Activated T-cell treated with anti-CD3 and anti-CD28 coated beads, Interleukin-2, amount 50 U/mL, for 4 hours (primary cell): ENCODE data around the gene TBXAS1. TPM values are rescaled to one million over a fixed set of nuclear protein-coding genes. Genes with fewer than 3 reads are reported as not detected.

Experiments used
- ATAC-seq, 2 donors: fragments of 200-7000 bp; cut with Tn5 transposase; one replicate each; pipeline ENCODE4 v1.10.0; 2021
- DNase-seq: peaks from one replicate; pipeline ENCODE4 v3.0.0-alpha.2; 2020
- H3K27me3 Mint-ChIP-seq: one replicate; pipeline ENCODE4 v1.8.0; 2021; ENCODE audit warnings: low read depth, mixed read lengths
- H3K36me3 Mint-ChIP-seq: one replicate; pipeline ENCODE4 v1.8.0; 2022; ENCODE audit warnings: mixed read lengths; ENCODE audit not compliant: insufficient read depth
- H3K4me1 Mint-ChIP-seq: one replicate; pipeline ENCODE4 v1.8.0; 2021; ENCODE audit warnings: low read depth, mixed read lengths
- H3K4me3 Mint-ChIP-seq: one replicate; pipeline ENCODE4 v1.8.0; 2021; ENCODE audit warnings: mild to moderate bottlenecking, moderate library complexity, mixed read lengths
- H3K9me3 Mint-ChIP-seq: one replicate; pipeline ENCODE4 v1.8.0; 2021; ENCODE audit warnings: mixed read lengths
- total RNA-seq, 3 donors: library from RNA; stranded (reverse); gene quantifications; one replicate each; pipeline ENCODE4 v1.2.1, GENCODE V29; 2021

TBXAS1 gene
- total RNA-seq, 3 donors from 2014 or later = 1.7 to 4.1 (median 4.0) TPM

DNA sequence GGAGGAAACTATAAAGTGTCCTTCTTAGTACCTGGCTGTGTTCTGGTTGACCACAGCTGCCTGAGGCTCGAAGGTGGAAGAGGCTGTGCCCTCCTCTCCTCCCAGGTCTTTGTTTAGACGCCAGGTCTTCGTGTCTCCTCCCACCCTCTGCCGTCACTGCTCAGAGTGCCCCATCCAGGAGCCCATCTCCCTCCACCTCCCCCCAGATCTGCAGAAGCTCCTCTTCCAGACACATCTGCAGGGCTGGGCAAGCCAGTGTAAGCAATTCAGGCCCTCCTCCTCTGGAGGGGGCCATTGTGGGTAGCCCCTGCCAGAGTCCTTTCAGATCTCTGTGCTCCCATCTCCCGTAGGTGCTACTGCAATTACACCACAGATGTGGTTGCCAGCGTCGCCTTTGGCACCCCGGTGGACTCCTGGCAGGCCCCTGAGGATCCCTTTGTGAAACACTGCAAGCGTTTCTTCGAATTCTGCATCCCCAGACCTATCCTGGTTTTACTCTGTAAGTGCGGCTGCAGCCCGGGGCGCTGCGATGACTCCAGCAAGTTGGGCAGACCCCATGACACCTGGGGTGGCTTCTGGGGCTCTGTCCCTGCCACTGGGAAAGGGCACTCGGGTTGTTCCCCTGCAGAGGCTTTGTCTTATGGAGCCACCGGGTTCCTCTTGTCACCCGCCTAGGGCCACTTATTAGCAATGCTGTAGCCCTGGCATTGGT, 126.2 kb downstream of the TBXAS1 start:
- Mint-ChIP-seq H3K36me3 (no peaks in the 10 kb centered on the region), H3K4me1 (no peaks in the 10 kb centered on the region), H3K9me3 (no peaks in the 10 kb centered on the region), H3K27me3 (peaks cover 4% of the 10 kb centered on the region), H3K4me3 (no peak overlapping the region)
- ATAC-seq = no peak
- no peak for DNase-seq

- ATAC-seq (no peak), DNase-seq (no peak)
- Mint-ChIP-seq H3K36me3 (peaks cover 6% of the 10 kb centered on the region), H3K27me3 (no peaks in the 10 kb centered on the region), H3K4me3 (no peak overlapping the region), H3K9me3 (no peaks in the 10 kb centered on the region), H3K4me1 (no peaks in the 10 kb centered on the region)
These were observed 129.7 kb downstream of the TBXAS1 start for GRCh38 chr7:139958599-139959284.

- Mint-ChIP-seq H3K9me3 (no peaks in the 10 kb centered on the region), H3K4me3 (no peak overlapping the region), H3K4me1 (no peaks in the 10 kb centered on the region), H3K27me3 (no peaks in the 10 kb centered on the region), H3K36me3 (peaks cover 8% of the 10 kb centered on the region)
- ATAC-seq (no peak), DNase-seq (no peak)
These were observed 130.2 kb downstream of the TBXAS1 start for GRCh38 chr7:139959285-139959628.

- no peaks in the 10 kb centered on the region for H3K4me1 Mint-ChIP-seq
- DNase-seq (no peak), ATAC-seq (no peak)
- H3K27me3 Mint-ChIP-seq = no peaks in the 10 kb centered on the region
- H3K4me3 Mint-ChIP-seq = no peak overlapping the region
- H3K9me3 Mint-ChIP-seq = no peaks in the 10 kb centered on the region
- H3K36me3 Mint-ChIP-seq = peaks cover 8% of the 10 kb centered on the region
These were observed 130.7 kb downstream of the TBXAS1 start for GRCh38 chr7:139959718-139960117.

- ATAC-seq = no peak
- Mint-ChIP-seq H3K36me3 (peaks cover 8% of the 10 kb centered on the region), H3K4me3 (no peak overlapping the region), H3K9me3 (no peaks in the 10 kb centered on the region), H3K27me3 (no peaks in the 10 kb centered on the region), H3K4me1 (no peaks in the 10 kb centered on the region)
- DNase-seq = no peak
These were observed 131.1 kb downstream of the TBXAS1 start for GRCh38 chr7:139960157-139960556.

GRCh38 chr7:139965942-139966628, 137.0 kb downstream of the TBXAS1 start:
- H3K36me3 Mint-ChIP-seq = peaks cover 8% of the 10 kb centered on the region
- no peak for ATAC-seq
- H3K4me1 Mint-ChIP-seq = no peaks in the 10 kb centered on the region
- no peaks in the 10 kb centered on the region for H3K9me3 Mint-ChIP-seq
- H3K27me3 Mint-ChIP-seq = no peaks in the 10 kb centered on the region
- no peak for DNase-seq
- no peak overlapping the region for H3K4me3 Mint-ChIP-seq

DNA sequence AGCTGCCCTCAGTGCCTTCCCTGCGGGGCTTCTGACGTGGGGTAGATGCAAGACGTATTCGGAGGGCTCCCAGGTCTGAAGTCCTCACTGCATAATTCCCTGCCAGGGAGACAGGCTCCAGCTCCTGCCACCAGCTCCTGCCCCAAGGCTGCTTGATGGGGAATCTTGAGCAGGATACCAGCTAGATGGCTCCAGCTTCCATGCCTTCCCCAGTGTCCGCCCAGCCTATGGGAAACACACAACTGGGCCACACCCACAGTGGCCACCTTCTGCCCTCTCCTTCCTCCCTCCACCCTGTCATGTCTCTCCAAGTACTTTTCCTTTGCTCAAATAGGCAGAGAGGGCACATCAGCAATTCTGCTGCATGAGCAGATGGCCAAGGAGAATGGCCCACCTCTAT, 137.9 kb downstream of the TBXAS1 start:
- Mint-ChIP-seq H3K4me1 (no peaks in the 10 kb centered on the region), H3K9me3 (no peaks in the 10 kb centered on the region), H3K4me3 (no peak overlapping the region), H3K27me3 (peaks cover 2% of the 10 kb centered on the region), H3K36me3 (peaks cover 7% of the 10 kb centered on the region)
- no peak for ATAC-seq
- DNase-seq = no peak

GRCh38 chr7:139968931-139969330, 139.9 kb downstream of the TBXAS1 start:
- H3K36me3 Mint-ChIP-seq = no peaks in the 10 kb centered on the region
- H3K27me3 Mint-ChIP-seq = peaks cover 2% of the 10 kb centered on the region
- no peaks in the 10 kb centered on the region for H3K9me3 Mint-ChIP-seq
- no peaks in the 10 kb centered on the region for H3K4me1 Mint-ChIP-seq
- ATAC-seq (no peak), DNase-seq (no peak)
- H3K4me3 Mint-ChIP-seq = no peak overlapping the region

DNA sequence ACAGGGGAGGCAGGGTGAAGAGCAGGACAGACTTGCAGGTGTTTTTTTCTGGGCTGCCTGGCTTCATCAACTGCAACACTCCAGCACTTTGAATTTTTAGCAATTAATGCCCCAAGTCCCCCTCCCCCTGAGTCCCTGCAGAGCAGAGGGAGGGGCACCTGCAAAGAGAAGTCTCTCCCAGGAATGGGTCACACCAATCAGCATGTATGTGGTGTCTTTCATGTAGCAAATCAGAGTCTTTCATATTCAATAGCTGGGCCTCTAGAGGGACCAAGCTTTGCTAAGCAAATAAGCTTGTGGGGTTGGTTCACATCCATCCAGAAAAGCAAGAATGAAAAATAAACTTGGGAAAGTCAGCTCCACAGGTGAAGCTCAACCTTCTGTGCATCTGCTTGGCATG, 143.0 kb downstream of the TBXAS1 start:
- Mint-ChIP-seq H3K27me3 (peaks cover 2% of the 10 kb centered on the region), H3K9me3 (no peaks in the 10 kb centered on the region)

GRCh38 chr7:139973101-139974050, 144.3 kb downstream of the TBXAS1 start:
- Mint-ChIP-seq H3K36me3 (no peaks in the 10 kb centered on the region), H3K4me1 (peaks cover 3% of the 10 kb centered on the region), H3K9me3 (no peaks in the 10 kb centered on the region), H3K27me3 (peaks cover 2% of the 10 kb centered on the region), H3K4me3 (no peak overlapping the region)
- DNase-seq = no peak
- ATAC-seq = no peak

More for the DNA sequence above, 143.0 kb downstream of the TBXAS1 start:
- Mint-ChIP-seq H3K4me3 (no peak overlapping the region), H3K36me3 (no peaks in the 10 kb centered on the region), H3K4me1 (peaks cover 3% of the 10 kb centered on the region)
- DNase-seq (no peak), ATAC-seq (no peak)

- ATAC-seq (no peak), DNase-seq (no peak)
- Mint-ChIP-seq H3K4me3 (no peak overlapping the region), H3K36me3 (no peaks in the 10 kb centered on the region), H3K4me1 (peaks cover 3% of the 10 kb centered on the region), H3K27me3 (peaks cover 2% of the 10 kb centered on the region), H3K9me3 (no peaks in the 10 kb centered on the region)
These were observed 145.2 kb downstream of the TBXAS1 start for GRCh38 chr7:139974179-139974811.

DNA sequence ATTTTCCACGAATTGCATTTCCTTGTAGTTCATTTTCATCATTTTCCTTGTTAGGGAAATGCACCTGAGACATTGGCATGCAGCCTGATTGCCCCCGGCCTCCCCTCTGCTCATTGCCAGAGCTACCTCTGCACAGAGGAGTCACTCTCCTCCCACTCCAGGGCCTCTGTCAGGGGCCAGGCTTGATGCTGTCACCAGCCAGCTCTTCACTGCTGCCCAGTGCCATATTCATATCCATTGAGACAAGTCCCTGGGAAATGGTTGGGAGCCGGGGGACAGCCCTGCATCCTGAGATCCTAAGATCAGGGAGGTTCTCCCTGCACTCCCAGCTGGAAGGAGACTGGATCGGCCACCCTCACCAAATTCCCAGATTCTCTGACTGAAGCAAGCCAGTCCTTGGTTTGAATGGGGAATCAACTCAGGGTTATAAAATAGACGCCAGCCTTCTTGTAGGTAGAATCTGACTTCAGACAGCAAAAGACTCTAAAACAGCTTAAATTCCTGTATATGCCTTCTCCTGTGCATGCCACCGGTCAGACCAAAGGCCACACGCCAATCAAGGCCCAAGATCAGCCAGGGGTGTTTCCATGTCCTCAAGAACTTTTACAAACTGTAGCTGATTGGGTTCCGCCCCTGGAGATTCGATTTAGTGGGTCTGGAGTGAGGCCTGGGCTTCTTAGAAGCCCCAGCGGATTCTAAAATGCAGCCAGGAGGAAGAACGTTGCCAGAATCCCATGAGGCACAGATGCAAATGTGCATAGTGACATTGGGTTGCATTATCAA, 147.2 kb downstream of the TBXAS1 start:
- DNase-seq (no peak), ATAC-seq (no peak)
- Mint-ChIP-seq H3K4me1 (peaks cover 18% of the 10 kb centered on the region), H3K36me3 (no peaks in the 10 kb centered on the region), H3K27me3 (peaks cover 2% of the 10 kb centered on the region), H3K4me3 (no peak overlapping the region), H3K9me3 (no peaks in the 10 kb centered on the region)
